SU-DHL-6 (cell line): Measurements from ENCODE around the gene UBAC2.

Experiments
- H2AFZ ChIP-seq: fragments of 200-600 bp; sonication (generic); 2 replicates; pipeline ENCODE4 v1.6.1; 2014; ENCODE audit warnings: low read depth, mild to moderate bottlenecking, moderate library complexity, mixed read lengths, antibody characterized with exemption, low read length; ENCODE audit not compliant: severe bottlenecking
- H3F3A ChIP-seq: fragments of 200-600 bp; shearing (Covaris generic); 2 replicates; pipeline ENCODE4 v1.6.0; 2016; ENCODE audit warnings: antibody characterized with exemption, mild to moderate bottlenecking; ENCODE audit not compliant: insufficient read depth
- H3K27ac ChIP-seq: fragments of 200-600 bp; sonication (generic); 2 replicates; pipeline ENCODE4 v1.5.1; 2016; ENCODE audit warnings: low read depth, mild to moderate bottlenecking, low read length, moderate library complexity, mixed read lengths
- H3K27me3 ChIP-seq: fragments of 200-600 bp; sonication (generic), shearing (Covaris generic); 2 replicates; pipeline ENCODE4 v1.6.0; 2014; ENCODE audit warnings: mild to moderate bottlenecking, low read length
- H3K36me3 ChIP-seq: fragments of 200-600 bp; sonication (generic); 2 replicates; pipeline ENCODE4 v1.6.1; 2014; ENCODE audit warnings: mild to moderate bottlenecking, low read length, mixed read lengths
- H3K4me2 ChIP-seq: fragments of 300-600, 200-600 bp; shearing (Covaris generic), sonication (generic); 2 replicates; pipeline ENCODE4 v1.6.0; 2014; ENCODE audit warnings: low read length, low read depth, mild to moderate bottlenecking; ENCODE audit not compliant: poor library complexity, severe bottlenecking
- H3K4me3 ChIP-seq: fragments of 200-600 bp; sonication (generic); 2 replicates; pipeline ENCODE4 v1.5.1; 2014; ENCODE audit warnings: antibody characterized with exemption, low read length, mild to moderate bottlenecking, mixed read lengths; ENCODE audit not compliant: insufficient read depth, poor library complexity, severe bottlenecking
- H3K79me2 ChIP-seq: fragments of 200-600 bp; sonication (generic); 2 replicates; pipeline ENCODE4 v1.6.1; 2014; ENCODE audit warnings: mild to moderate bottlenecking, low read length, moderate library complexity; ENCODE audit not compliant: insufficient read depth
- H3K9ac ChIP-seq: fragments of 200-600 bp; sonication (generic); 2 replicates; pipeline ENCODE4 v1.7.0; 2014; ENCODE audit warnings: mild to moderate bottlenecking, low read length
- H3K9me2 ChIP-seq: fragments of 200-600 bp; sonication (generic); replicated peaks from 2 replicates; pipeline ENCODE4 v1.6.1; 2014; ENCODE audit warnings: low read length; ENCODE audit not compliant: insufficient read depth
- H3K9me3 ChIP-seq: fragments of 200-600 bp; sonication (generic); 2 replicates; pipeline ENCODE4 v1.6.1; 2014; ENCODE audit warnings: low read length, mixed read lengths; ENCODE audit not compliant: insufficient read depth
- H4K20me1 ChIP-seq: fragments of 200-600 bp; sonication (generic); 2 replicates; pipeline ENCODE4 v1.6.1; 2014; ENCODE audit warnings: low read depth, mild to moderate bottlenecking, antibody characterized with exemption, low read length, moderate library complexity, mixed read lengths
- CTCF ChIP-seq: fragments of 200-600 bp; sonication (generic); IDR thresholded peaks from one replicate; pipeline ENCODE4 v1.5.1; 2017; ENCODE audit warnings: antibody characterized with exemption, mild to moderate bottlenecking, low read length, moderate library complexity; ENCODE audit not compliant: insufficient read depth, poor library complexity, severe bottlenecking
- EZH2phosphoT487 ChIP-seq: fragments of 200-600 bp; sonication (generic), shearing (Covaris generic); conservative IDR thresholded peaks from 2 replicates; pipeline ENCODE4 v1.6.1; 2018; ENCODE audit warnings: mild to moderate bottlenecking, antibody characterized with exemption, low read length, moderate library complexity, mixed read lengths

UBAC2 gene

GRCh38 chr13:99278843-99279242, 78.2 kb downstream of the UBAC2 start:
- TF ChIP-seq CTCF (no peak), EZH2phosphoT487 (no peak)
- Histone ChIP-seq H3K4me2 (no peak overlapping the region), H3K9ac (no peak overlapping the region)

GRCh38 chr13:99279637-99280036, 79.0 kb downstream of the UBAC2 start:
- Histone ChIP-seq H2AFZ (no peak overlapping the region), H3K9me3 (no peaks in the 10 kb centered on the region), H3F3A (peaks cover 15% of the 10 kb centered on the region), H3K9ac (no peak overlapping the region), H4K20me1 (peaks cover 36% of the 10 kb centered on the region), H3K27ac (no peak overlapping the region), H3K36me3 (0 out of 2 replicates have a peak, but pooled peaks cover 3% of the 10 kb centered on the region), H3K27me3 (no peaks in the 10 kb centered on the region), H3K4me2 (no peak overlapping the region), H3K79me2 (no peaks in the 10 kb centered on the region), H3K4me3 (no peak overlapping the region), H3K9me2 (no peaks in the 10 kb centered on the region)
- no peak for TF ChIP-seq EZH2phosphoT487
- TF ChIP-seq CTCF: no peak

More at GRCh38 chr13:99278843-99279242, 78.2 kb downstream of the UBAC2 start:
- Histone ChIP-seq H3K36me3 (0 out of 2 replicates have a peak, but pooled peaks cover 3% of the 10 kb centered on the region), H3K27ac (no peak overlapping the region), H3K9me3 (no peaks in the 10 kb centered on the region), H3K27me3 (no peaks in the 10 kb centered on the region), H4K20me1 (peaks cover 32% of the 10 kb centered on the region), H3K9me2 (no peaks in the 10 kb centered on the region), H3K79me2 (no peaks in the 10 kb centered on the region), H2AFZ (no peak overlapping the region), H3K4me3 (no peak overlapping the region), H3F3A (peaks cover 15% of the 10 kb centered on the region)

GRCh38 chr13:99280166-99280565, 79.5 kb downstream of the UBAC2 start:
- Histone ChIP-seq H3K36me3 (0 out of 2 replicates have a peak, but pooled peaks cover 3% of the 10 kb centered on the region), H3K9ac (no peak overlapping the region), H2AFZ (no peak overlapping the region), H3K4me2 (no peak overlapping the region), H3K4me3 (no peak overlapping the region), H3K9me2 (no peaks in the 10 kb centered on the region), H3F3A (peaks cover 15% of the 10 kb centered on the region), H3K27ac (no peak overlapping the region), H4K20me1 (peaks cover 37% of the 10 kb centered on the region), H3K27me3 (no peaks in the 10 kb centered on the region), H3K9me3 (no peaks in the 10 kb centered on the region), H3K79me2 (no peaks in the 10 kb centered on the region)
- TF ChIP-seq CTCF (no peak), EZH2phosphoT487 (no peak)
